ENCODE measurements around the gene CSNK1A1. TPM values are rescaled to one million over a fixed set of nuclear protein-coding genes. Genes with fewer than 3 reads are reported as not detected.
A peak's percentile ranks its signal among the peaks of the same experiment; 100 is the strongest.

The CSNK1A1 gene
- total RNA-seq, 1 donor from 2014 or later: 175 TPM

- Mint-ChIP-seq H3K4me3 (no peak overlapping the region), H3K9me3 (no peaks in the 10 kb centered on the region), H3K27ac (no peak overlapping the region), H3K27me3 (no peaks in the 10 kb centered on the region), H3K36me3 (ENCODE audit: low read depth) (no peaks in the 10 kb centered on the region), H3K4me1 (peaks cover 20% of the 10 kb centered on the region)
- intact Hi-C loops (cut with micrococcal nuclease): loop anchor here (5.0 to 10.0 kb wide), 5 partner anchors 42 to 1595 kb away; partner anchors contain the start of genes ABLIM3 and ANXA6
- no peak for DNase-seq
Measured at GRCh38 chr5:149559706-149560105, 8.5 kb upstream of the CSNK1A1 start.

- no peak for DNase-seq
- no peaks in the 10 kb centered on the region for H3K27me3 Mint-ChIP-seq
- H3K27ac Mint-ChIP-seq: no peak overlapping the region
- peaks cover 27% of the 10 kb centered on the region for H3K36me3 Mint-ChIP-seq (ENCODE audit: low read depth)
- intact Hi-C loops (cut with micrococcal nuclease): loop anchor here (5.0 to 10.0 kb wide), 3 partner anchors 928 to 1602 kb away; partner anchors contain the start of genes ANXA6 and FBXO38
- no peak overlapping the region for H3K4me3 Mint-ChIP-seq
- H3K4me1 Mint-ChIP-seq: peaks cover 15% of the 10 kb centered on the region
- no peaks in the 10 kb centered on the region for H3K9me3 Mint-ChIP-seq
Measured at GRCh38 chr5:149552553-149553160, 1.4 kb upstream of the CSNK1A1 start.

GRCh38 chr5:149552038-149552494 is 827 bp upstream of the CSNK1A1 start:
- intact Hi-C loops (cut with micrococcal nuclease): loop anchor here (5.0 to 10.0 kb wide), 3 partner anchors 927 to 1603 kb away; partner anchors contain the start of genes ANXA6 and FBXO38
- H3K4me3 Mint-ChIP-seq: peak overlapping the region; percentile 97
- peaks cover 19% of the 10 kb centered on the region for H3K4me1 Mint-ChIP-seq
- DNase-seq: no peak
- H3K9me3 Mint-ChIP-seq: no peaks in the 10 kb centered on the region
- no peaks in the 10 kb centered on the region for H3K27me3 Mint-ChIP-seq
- peaks cover 33% of the 10 kb centered on the region for H3K36me3 Mint-ChIP-seq (ENCODE audit: low read depth)
- peak overlapping the region; percentile 98 for H3K27ac Mint-ChIP-seq

GRCh38 chr5:149550594-149551226 is 529 bp downstream of the CSNK1A1 start:
- intact Hi-C loops (cut with micrococcal nuclease): loop anchor here (1.0 to 10.0 kb wide), 8 partner anchors 14 to 1604 kb away; partner anchors contain the start of genes ANXA6, FBXO38, GRPEL2 and SLC26A2
- no peaks in the 10 kb centered on the region for H3K9me3 Mint-ChIP-seq
- peaks cover 26% of the 10 kb centered on the region for H3K4me1 Mint-ChIP-seq
- no peak for DNase-seq
- H3K4me3 Mint-ChIP-seq: peak overlapping the region; percentile 97
- peaks cover 45% of the 10 kb centered on the region for H3K36me3 Mint-ChIP-seq (ENCODE audit: low read depth)
- H3K27ac Mint-ChIP-seq: peak overlapping the region; percentile 98
- no peaks in the 10 kb centered on the region for H3K27me3 Mint-ChIP-seq

- H3K9me3 Mint-ChIP-seq: no peaks in the 10 kb centered on the region
- intact Hi-C loops (cut with micrococcal nuclease): loop anchor here (1.0 to 10.0 kb wide), 4 partner anchors 410 to 1605 kb away; partner anchors contain the start of genes ANXA6, FBXO38 and SLC26A2
- peaks cover 49% of the 10 kb centered on the region for H3K36me3 Mint-ChIP-seq (ENCODE audit: low read depth)
- peak overlapping the region; percentile 98 for H3K27ac Mint-ChIP-seq
- DNase-seq: no peak
- H3K27me3 Mint-ChIP-seq: no peaks in the 10 kb centered on the region
- H3K4me3 Mint-ChIP-seq: peak overlapping the region; percentile 97
- peaks cover 27% of the 10 kb centered on the region for H3K4me1 Mint-ChIP-seq
Measured at GRCh38 chr5:149550268-149550583, 1.0 kb downstream of the CSNK1A1 start.

- Mint-ChIP-seq H3K4me3 (peak overlapping the region; percentile 97), H3K36me3 (ENCODE audit: low read depth) (peaks cover 51% of the 10 kb centered on the region), H3K27ac (peak overlapping the region; percentile 98), H3K9me3 (no peaks in the 10 kb centered on the region), H3K27me3 (no peaks in the 10 kb centered on the region), H3K4me1 (peaks cover 27% of the 10 kb centered on the region)
- peak; percentile 81 for DNase-seq
- intact Hi-C loops (cut with micrococcal nuclease): loop anchor here (1.0 to 10.0 kb wide), 5 partner anchors 42 to 1605 kb away; partner anchors contain the start of genes ANXA6, FBXO38 and SLC26A2
Measured at GRCh38 chr5:149549461-149550267, 1.6 kb downstream of the CSNK1A1 start.

GRCh38 chr5:149546974-149547373 is 4.3 kb downstream of the CSNK1A1 start:
- Mint-ChIP-seq H3K9me3 (no peaks in the 10 kb centered on the region), H3K4me1 (peaks cover 37% of the 10 kb centered on the region), H3K4me3 (peak overlapping the region; percentile 39), H3K27ac (peak overlapping the region; percentile 8), H3K36me3 (ENCODE audit: low read depth) (peaks cover 65% of the 10 kb centered on the region), H3K27me3 (no peaks in the 10 kb centered on the region)
- intact Hi-C loops (cut with micrococcal nuclease): loop anchor here (5.0 kb wide), 1 partner anchor 40 kb away; no protein-coding TSS in a partner anchor
- DNase-seq: no peak

- H3K36me3 Mint-ChIP-seq (ENCODE audit: low read depth): peaks cover 66% of the 10 kb centered on the region
- H3K9me3 Mint-ChIP-seq: no peaks in the 10 kb centered on the region
- H3K4me3 Mint-ChIP-seq: no peak overlapping the region
- H3K27ac Mint-ChIP-seq: no peak overlapping the region
- intact Hi-C loops (cut with micrococcal nuclease): loop anchor here (5.0 kb wide), 1 partner anchor 38 kb away; no protein-coding TSS in a partner anchor
- DNase-seq: no peak
- H3K4me1 Mint-ChIP-seq: peaks cover 38% of the 10 kb centered on the region
- no peaks in the 10 kb centered on the region for H3K27me3 Mint-ChIP-seq
Measured at GRCh38 chr5:149545327-149545726, 5.9 kb downstream of the CSNK1A1 start.

- DNase-seq: no peak
Measured at GRCh38 chr5:149544028-149544420, 7.2 kb downstream of the CSNK1A1 start.

GRCh38 chr5:149543361-149544027 is 7.7 kb downstream of the CSNK1A1 start:
- peaks cover 52% of the 10 kb centered on the region for H3K36me3 Mint-ChIP-seq (ENCODE audit: low read depth)
- no peak for DNase-seq
- no peak overlapping the region for H3K27ac Mint-ChIP-seq
- intact Hi-C loops (cut with micrococcal nuclease): no loop called here
- H3K4me3 Mint-ChIP-seq: no peak overlapping the region
- H3K27me3 Mint-ChIP-seq: no peaks in the 10 kb centered on the region
- no peaks in the 10 kb centered on the region for H3K9me3 Mint-ChIP-seq
- peaks cover 34% of the 10 kb centered on the region for H3K4me1 Mint-ChIP-seq

More at GRCh38 chr5:149544028-149544420, 7.2 kb downstream of the CSNK1A1 start:
- Mint-ChIP-seq H3K4me1 (peaks cover 37% of the 10 kb centered on the region), H3K27ac (no peak overlapping the region), H3K4me3 (no peak overlapping the region), H3K9me3 (no peaks in the 10 kb centered on the region), H3K36me3 (ENCODE audit: low read depth) (peaks cover 56% of the 10 kb centered on the region), H3K27me3 (no peaks in the 10 kb centered on the region)
- intact Hi-C loops (cut with micrococcal nuclease): no loop called here

- intact Hi-C loops (cut with micrococcal nuclease): no loop called here
- H3K36me3 Mint-ChIP-seq (ENCODE audit: low read depth): peaks cover 49% of the 10 kb centered on the region
Measured at GRCh38 chr5:149541893-149542292, 9.3 kb downstream of the CSNK1A1 start.

GRCh38 chr5:149540089-149540488 is 11.2 kb downstream of the CSNK1A1 start:
- H3K9me3 Mint-ChIP-seq: no peaks in the 10 kb centered on the region
- no peak overlapping the region for H3K27ac Mint-ChIP-seq
- intact Hi-C loops (cut with micrococcal nuclease): no loop called here
- peaks cover 40% of the 10 kb centered on the region for H3K36me3 Mint-ChIP-seq (ENCODE audit: low read depth)
- H3K4me3 Mint-ChIP-seq: no peak overlapping the region
- peaks cover 35% of the 10 kb centered on the region for H3K4me1 Mint-ChIP-seq
- no peaks in the 10 kb centered on the region for H3K27me3 Mint-ChIP-seq
- DNase-seq: no peak

More at GRCh38 chr5:149541893-149542292, 9.3 kb downstream of the CSNK1A1 start:
- no peak for DNase-seq
- Mint-ChIP-seq H3K9me3 (no peaks in the 10 kb centered on the region), H3K27me3 (no peaks in the 10 kb centered on the region), H3K4me3 (no peak overlapping the region), H3K27ac (no peak overlapping the region), H3K4me1 (peaks cover 35% of the 10 kb centered on the region)

GRCh38 chr5:149537374-149537975 is 13.8 kb downstream of the CSNK1A1 start:
- peaks cover 36% of the 10 kb centered on the region for H3K4me1 Mint-ChIP-seq
- no peak overlapping the region for H3K4me3 Mint-ChIP-seq
- DNase-seq: no peak
- H3K9me3 Mint-ChIP-seq: no peaks in the 10 kb centered on the region
- peaks cover 38% of the 10 kb centered on the region for H3K36me3 Mint-ChIP-seq (ENCODE audit: low read depth)
- H3K27ac Mint-ChIP-seq: no peak overlapping the region
- H3K27me3 Mint-ChIP-seq: no peaks in the 10 kb centered on the region
- intact Hi-C loops (cut with micrococcal nuclease): no loop called here
